Stomach (tissue), 4 donors: Measurements from ENCODE around the gene CCSAP.

Experiments
- POLR2A ChIP-seq, 4 donors: fragments of 450-650 bp; IDR thresholded peaks; one replicate each; pipeline ENCODE4 v1.6.1; 2016; ENCODE audit warnings: antibody characterized with exemption in 4 of 4, control low read depth in 2 of 4, mild to moderate bottlenecking in 1 of 4, moderate library complexity in 1 of 4
- TF ChIP-seq, protein P1 (sequence below), 7 experiments: fragments of 450-650 bp in 4 of 7; fragments of 200-600 bp in 3 of 7; sonication (generic) in 3 of 7; IDR thresholded peaks; one replicate each; pipeline ENCODE4 v1.5.1; 2016 to 2019; ENCODE audit warnings: antibody characterized with exemption in 7 of 7, control low read depth in 2 of 7, mild to moderate bottlenecking in 1 of 7

DNA sequence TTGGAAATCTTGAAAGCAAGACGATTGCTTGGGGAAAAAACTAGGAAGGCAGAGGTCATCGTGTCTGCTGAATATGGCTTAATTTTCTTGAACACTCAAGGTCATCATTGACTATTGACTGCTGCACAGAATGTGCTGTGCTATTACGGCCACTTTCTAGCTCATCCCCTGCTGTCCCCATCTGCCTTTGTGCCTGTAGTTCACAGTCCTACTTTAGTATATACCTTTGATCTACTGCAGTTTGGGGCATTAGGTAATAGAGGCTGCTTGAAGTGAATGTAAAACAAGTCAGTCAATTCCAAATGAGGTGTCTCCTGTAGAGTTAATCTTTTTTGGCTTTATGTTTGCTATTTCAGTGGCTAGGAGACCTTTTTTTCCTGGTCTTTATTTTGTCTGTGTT lies 63.6 kb downstream of the CCSAP start:
- TF ChIP-seq, protein P1, sequence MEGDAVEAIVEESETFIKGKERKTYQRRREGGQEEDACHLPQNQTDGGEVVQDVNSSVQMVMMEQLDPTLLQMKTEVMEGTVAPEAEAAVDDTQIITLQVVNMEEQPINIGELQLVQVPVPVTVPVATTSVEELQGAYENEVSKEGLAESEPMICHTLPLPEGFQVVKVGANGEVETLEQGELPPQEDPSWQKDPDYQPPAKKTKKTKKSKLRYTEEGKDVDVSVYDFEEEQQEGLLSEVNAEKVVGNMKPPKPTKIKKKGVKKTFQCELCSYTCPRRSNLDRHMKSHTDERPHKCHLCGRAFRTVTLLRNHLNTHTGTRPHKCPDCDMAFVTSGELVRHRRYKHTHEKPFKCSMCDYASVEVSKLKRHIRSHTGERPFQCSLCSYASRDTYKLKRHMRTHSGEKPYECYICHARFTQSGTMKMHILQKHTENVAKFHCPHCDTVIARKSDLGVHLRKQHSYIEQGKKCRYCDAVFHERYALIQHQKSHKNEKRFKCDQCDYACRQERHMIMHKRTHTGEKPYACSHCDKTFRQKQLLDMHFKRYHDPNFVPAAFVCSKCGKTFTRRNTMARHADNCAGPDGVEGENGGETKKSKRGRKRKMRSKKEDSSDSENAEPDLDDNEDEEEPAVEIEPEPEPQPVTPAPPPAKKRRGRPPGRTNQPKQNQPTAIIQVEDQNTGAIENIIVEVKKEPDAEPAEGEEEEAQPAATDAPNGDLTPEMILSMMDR (IDR thresholded peaks at IDR 0.05) = no peak
- no peak for TF ChIP-seq POLR2A (IDR thresholded peaks at IDR 0.05)
